ENCODE measurements around the gene FIBCD1. TPM values are rescaled to one million over a fixed set of nuclear protein-coding genes. Genes with fewer than 3 reads are reported as not detected.

The FIBCD1 gene
- total RNA-seq, 1 donor from 2014 or later: not detected

- no peak for DNase-seq (ENCODE audit: low spot score)
- Mint-ChIP-seq H3K4me3 (no peak overlapping the region), H3K4me1 (ENCODE audit: low read depth) (no peaks in the 10 kb centered on the region), H3K27ac (no peak overlapping the region), H3K27me3 (ENCODE audit: insufficient read depth) (no peaks in the 10 kb centered on the region), H3K36me3 (ENCODE audit: low read depth) (peaks cover 8% of the 10 kb centered on the region), H3K9me3 (no peaks in the 10 kb centered on the region)
- intact Hi-C loops (cut with micrococcal nuclease): no loop called here
These were observed 58.3 kb downstream of the FIBCD1 start for GRCh38 chr9:130880599-130881220.

- DNase-seq (ENCODE audit: low spot score): no peak
- Mint-ChIP-seq H3K27me3 (ENCODE audit: insufficient read depth) (no peaks in the 10 kb centered on the region), H3K4me1 (ENCODE audit: low read depth) (no peaks in the 10 kb centered on the region), H3K27ac (no peak overlapping the region), H3K36me3 (ENCODE audit: low read depth) (peaks cover 8% of the 10 kb centered on the region), H3K4me3 (no peak overlapping the region), H3K9me3 (no peaks in the 10 kb centered on the region)
- intact Hi-C loops (cut with micrococcal nuclease): no loop called here
These were observed 59.1 kb downstream of the FIBCD1 start for GRCh38 chr9:130879863-130880411.

GRCh38 chr9:130878295-130878694, 60.8 kb downstream of the FIBCD1 start:
- H3K36me3 Mint-ChIP-seq (ENCODE audit: low read depth): peaks cover 13% of the 10 kb centered on the region
- H3K4me3 Mint-ChIP-seq: no peak overlapping the region
- no peak overlapping the region for H3K27ac Mint-ChIP-seq
- H3K4me1 Mint-ChIP-seq (ENCODE audit: low read depth): no peaks in the 10 kb centered on the region
- DNase-seq (ENCODE audit: low spot score): no peak
- no peaks in the 10 kb centered on the region for H3K27me3 Mint-ChIP-seq (ENCODE audit: insufficient read depth)
- no peaks in the 10 kb centered on the region for H3K9me3 Mint-ChIP-seq
- intact Hi-C loops (cut with micrococcal nuclease): no loop called here

- no peak for DNase-seq (ENCODE audit: low spot score)
- H3K4me3 Mint-ChIP-seq: no peak overlapping the region
- H3K9me3 Mint-ChIP-seq: no peaks in the 10 kb centered on the region
- H3K4me1 Mint-ChIP-seq (ENCODE audit: low read depth): no peaks in the 10 kb centered on the region
- H3K36me3 Mint-ChIP-seq (ENCODE audit: low read depth): peaks cover 14% of the 10 kb centered on the region
- no peak overlapping the region for H3K27ac Mint-ChIP-seq
- intact Hi-C loops (cut with micrococcal nuclease): no loop called here
- no peaks in the 10 kb centered on the region for H3K27me3 Mint-ChIP-seq (ENCODE audit: insufficient read depth)
These were observed 61.7 kb downstream of the FIBCD1 start for GRCh38 chr9:130877300-130877699.

- Mint-ChIP-seq H3K4me3 (no peak overlapping the region), H3K4me1 (ENCODE audit: low read depth) (no peaks in the 10 kb centered on the region), H3K27ac (no peak overlapping the region), H3K27me3 (ENCODE audit: insufficient read depth) (no peaks in the 10 kb centered on the region), H3K9me3 (no peaks in the 10 kb centered on the region), H3K36me3 (ENCODE audit: low read depth) (peaks cover 16% of the 10 kb centered on the region)
- DNase-seq (ENCODE audit: low spot score): no peak
- intact Hi-C loops (cut with micrococcal nuclease): no loop called here
These were observed 64.3 kb downstream of the FIBCD1 start for GRCh38 chr9:130874783-130875182.

- no peaks in the 10 kb centered on the region for H3K27me3 Mint-ChIP-seq (ENCODE audit: insufficient read depth)
- H3K27ac Mint-ChIP-seq: no peak overlapping the region
- DNase-seq (ENCODE audit: low spot score): no peak
- H3K4me3 Mint-ChIP-seq: no peak overlapping the region
- intact Hi-C loops (cut with micrococcal nuclease): no loop called here
- H3K4me1 Mint-ChIP-seq (ENCODE audit: low read depth): no peaks in the 10 kb centered on the region
- H3K9me3 Mint-ChIP-seq: no peaks in the 10 kb centered on the region
- H3K36me3 Mint-ChIP-seq (ENCODE audit: low read depth): peaks cover 11% of the 10 kb centered on the region
These were observed 65.1 kb downstream of the FIBCD1 start for GRCh38 chr9:130873966-130874365.

GRCh38 chr9:130872912-130873503, 66.0 kb downstream of the FIBCD1 start:
- intact Hi-C loops (cut with micrococcal nuclease): no loop called here
- DNase-seq (ENCODE audit: low spot score): no peak
- peaks cover 10% of the 10 kb centered on the region for H3K36me3 Mint-ChIP-seq (ENCODE audit: low read depth)

GRCh38 chr9:130872508-130872907, 66.5 kb downstream of the FIBCD1 start:
- intact Hi-C loops (cut with micrococcal nuclease): no loop called here
- Mint-ChIP-seq H3K27me3 (ENCODE audit: insufficient read depth) (no peaks in the 10 kb centered on the region), H3K36me3 (ENCODE audit: low read depth) (peaks cover 10% of the 10 kb centered on the region), H3K9me3 (no peaks in the 10 kb centered on the region), H3K27ac (no peak overlapping the region), H3K4me3 (no peak overlapping the region), H3K4me1 (ENCODE audit: low read depth) (no peaks in the 10 kb centered on the region)
- no peak for DNase-seq (ENCODE audit: low spot score)

More at GRCh38 chr9:130872912-130873503, 66.0 kb downstream of the FIBCD1 start:
- Mint-ChIP-seq H3K27me3 (ENCODE audit: insufficient read depth) (no peaks in the 10 kb centered on the region), H3K9me3 (no peaks in the 10 kb centered on the region), H3K4me3 (no peak overlapping the region), H3K4me1 (ENCODE audit: low read depth) (no peaks in the 10 kb centered on the region), H3K27ac (no peak overlapping the region)

- Mint-ChIP-seq H3K27me3 (ENCODE audit: insufficient read depth) (no peaks in the 10 kb centered on the region), H3K9me3 (no peaks in the 10 kb centered on the region), H3K4me1 (ENCODE audit: low read depth) (peaks cover 4% of the 10 kb centered on the region), H3K27ac (no peak overlapping the region), H3K36me3 (ENCODE audit: low read depth) (peaks cover 10% of the 10 kb centered on the region), H3K4me3 (no peak overlapping the region)
- intact Hi-C loops (cut with micrococcal nuclease): no loop called here
- no peak for DNase-seq (ENCODE audit: low spot score)
These were observed 67.0 kb downstream of the FIBCD1 start for GRCh38 chr9:130872093-130872492.

- DNase-seq (ENCODE audit: low spot score): no peak
- H3K9me3 Mint-ChIP-seq: no peaks in the 10 kb centered on the region
- H3K4me1 Mint-ChIP-seq (ENCODE audit: low read depth): peaks cover 4% of the 10 kb centered on the region
- H3K4me3 Mint-ChIP-seq: no peak overlapping the region
- intact Hi-C loops (cut with micrococcal nuclease): no loop called here
- no peaks in the 10 kb centered on the region for H3K27me3 Mint-ChIP-seq (ENCODE audit: insufficient read depth)
- H3K27ac Mint-ChIP-seq: no peak overlapping the region
- H3K36me3 Mint-ChIP-seq (ENCODE audit: low read depth): peaks cover 10% of the 10 kb centered on the region
These were observed 67.5 kb downstream of the FIBCD1 start for GRCh38 chr9:130871395-130872062.

- Mint-ChIP-seq H3K27me3 (ENCODE audit: insufficient read depth) (no peaks in the 10 kb centered on the region), H3K4me3 (no peak overlapping the region), H3K36me3 (ENCODE audit: low read depth) (peaks cover 10% of the 10 kb centered on the region), H3K9me3 (no peaks in the 10 kb centered on the region), H3K4me1 (ENCODE audit: low read depth) (peaks cover 4% of the 10 kb centered on the region), H3K27ac (no peak overlapping the region)
- intact Hi-C loops (cut with micrococcal nuclease): loop anchor here (1.0 kb wide), 1 partner anchor 71 kb away; no protein-coding TSS in a partner anchor
- DNase-seq (ENCODE audit: low spot score): no peak
These were observed 68.3 kb downstream of the FIBCD1 start for GRCh38 chr9:130870491-130871381.

- no peak overlapping the region for H3K4me3 Mint-ChIP-seq
- H3K27ac Mint-ChIP-seq: no peak overlapping the region
- H3K4me1 Mint-ChIP-seq (ENCODE audit: low read depth): peaks cover 4% of the 10 kb centered on the region
- H3K27me3 Mint-ChIP-seq (ENCODE audit: insufficient read depth): no peaks in the 10 kb centered on the region
- DNase-seq (ENCODE audit: low spot score): no peak
- intact Hi-C loops (cut with micrococcal nuclease): no loop called here
- H3K36me3 Mint-ChIP-seq (ENCODE audit: low read depth): peaks cover 10% of the 10 kb centered on the region
- H3K9me3 Mint-ChIP-seq: no peaks in the 10 kb centered on the region
These were observed 69.8 kb downstream of the FIBCD1 start for GRCh38 chr9:130869250-130869649.

Measured in activated T-helper 1 cell treated with anti-CD3 and anti-CD28 coated beads, Interleukin-12 subunit alpha, Interleukin-12 subunit beta, Interleukin-2, Interleukin-4 antibody, amounts not matched to agents 30 ng/mL and 10 ng/mL and 1 ng/mL, durations not matched to agents 14 hours and 24 hours and 36 hours (primary cell).